Ishikawa (cell line): ENCODE data around the gene CHURC1.

Source experiments
- CEBPB ChIP-seq: IDR thresholded peaks from 2 replicates; pipeline ENCODE4 v1.6.1; 2012
- CREB1 ChIP-seq: IDR thresholded peaks from 2 replicates; pipeline ENCODE4 v1.6.1; 2012; ENCODE audit warnings: low read depth
- EGR1 ChIP-seq: IDR thresholded peaks from 2 replicates; pipeline ENCODE4 v1.6.1; 2012
- EP300 ChIP-seq: IDR thresholded peaks from 2 replicates; pipeline ENCODE4 v1.6.1; 2012; ENCODE audit warnings: borderline replicate concordance
- FOXM1 ChIP-seq: IDR thresholded peaks from 2 replicates; pipeline ENCODE4 v1.6.1; 2012; ENCODE audit warnings: low read depth, borderline replicate concordance
- MAX ChIP-seq: IDR thresholded peaks from 2 replicates; pipeline ENCODE4 v1.6.1; 2012
- NFIC ChIP-seq: IDR thresholded peaks from 2 replicates; pipeline ENCODE4 v1.6.1; 2012
- RAD21 ChIP-seq: IDR thresholded peaks from 2 replicates; pipeline ENCODE4 v1.6.1; 2012; ENCODE audit warnings: low read depth
- TAF1 ChIP-seq: IDR thresholded peaks from 2 replicates; pipeline ENCODE4 v1.6.1; 2012; ENCODE audit warnings: low read depth, mild to moderate bottlenecking
- TCF12 ChIP-seq: IDR thresholded peaks from 2 replicates; pipeline ENCODE4 v1.6.1; 2012; ENCODE audit warnings: low read depth
- TEAD4 ChIP-seq: IDR thresholded peaks from 2 replicates; pipeline ENCODE4 v1.6.1; 2012
- YY1 ChIP-seq: IDR thresholded peaks from 2 replicates; pipeline ENCODE4 v1.6.1; 2012; ENCODE audit warnings: low read depth
- ZBTB7A ChIP-seq: IDR thresholded peaks from 2 replicates; pipeline ENCODE4 v1.6.1; 2012; ENCODE audit warnings: low read depth
- TF ChIP-seq, protein P1 (sequence below): IDR thresholded peaks from 2 replicates; pipeline ENCODE4 v1.6.1; 2012
- TF ChIP-seq, protein P2 (sequence below): IDR thresholded peaks from 2 replicates; pipeline ENCODE4 v1.6.1; 2012; ENCODE audit warnings: low read depth, mild to moderate bottlenecking

Gene CHURC1

DNA sequence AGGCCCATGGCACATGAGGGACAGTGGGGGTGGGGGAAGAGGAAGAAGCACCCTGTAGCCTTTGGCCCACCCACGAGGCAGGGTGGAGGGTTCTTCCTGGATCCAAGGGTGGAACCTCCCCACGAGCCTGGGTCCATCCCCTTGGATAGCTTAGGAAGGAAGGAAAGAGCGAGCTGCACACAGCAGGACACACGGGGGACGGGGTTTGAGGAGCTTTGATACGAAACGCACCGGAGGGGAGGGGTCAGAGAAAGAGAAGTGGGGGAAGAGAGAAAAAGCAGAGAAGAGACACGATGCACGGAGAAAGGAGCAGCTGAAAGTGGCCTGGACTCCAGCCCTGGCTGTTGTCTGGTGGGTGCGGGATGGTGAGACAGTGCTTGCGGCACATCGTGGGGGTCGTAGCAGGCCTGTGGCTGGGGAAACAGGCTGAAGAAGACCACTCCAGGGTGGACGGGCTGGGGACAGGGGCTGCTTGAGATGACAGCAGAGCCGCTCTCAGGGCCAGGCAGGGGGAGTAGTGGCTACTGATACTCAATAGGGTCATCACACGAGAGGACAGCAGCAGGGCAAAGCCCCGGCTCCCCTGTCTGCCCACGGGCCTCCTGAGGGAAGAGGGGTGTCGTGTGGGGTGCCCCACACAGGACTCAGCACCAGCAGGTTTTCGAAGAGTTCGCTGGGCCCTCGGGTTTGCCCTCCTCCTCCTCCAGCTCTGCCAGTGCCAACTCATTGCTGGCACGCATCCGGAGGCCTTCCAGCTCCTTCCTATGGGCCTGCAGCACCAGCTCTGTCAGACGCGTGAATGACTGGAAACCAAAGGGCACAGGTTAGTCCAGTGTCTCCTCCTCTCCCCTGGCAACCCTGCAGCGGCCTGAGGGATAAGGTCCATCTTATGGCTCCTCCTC lies 33.7 kb downstream of the CHURC1 start:
- TF ChIP-seq YY1 (no peak), NFIC (no peak), ZBTB7A (no peak), EP300 (no peak)

GRCh38 chr14:64948612-64949210 lies 34.5 kb downstream of the CHURC1 start:
- TF ChIP-seq CREB1 (no peak), EGR1 (no peak), NFIC (no peak), FOXM1 (no peak), ZBTB7A (no peak), TAF1 (no peak)

DNA sequence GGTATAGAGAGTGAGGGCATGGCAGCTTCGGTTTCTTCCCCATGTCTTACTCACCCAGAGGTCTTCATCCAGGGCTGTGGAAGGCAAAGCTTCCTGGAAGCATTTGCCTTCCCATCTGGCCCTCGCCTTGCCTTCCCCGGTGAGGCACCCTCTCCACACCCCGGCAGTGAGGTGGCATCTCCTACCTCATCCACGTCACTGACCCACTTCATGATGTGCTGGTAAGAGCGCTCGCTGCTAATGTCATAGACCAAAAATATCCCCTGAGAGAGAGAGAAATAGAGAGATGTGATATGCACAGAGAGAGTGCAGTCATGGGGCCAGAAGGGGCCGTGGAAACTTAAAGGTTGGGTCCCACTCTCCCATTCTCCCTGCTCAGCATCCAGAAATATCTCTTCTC lies 36.6 kb downstream of the CHURC1 start:
- TF ChIP-seq FOXM1 (no peak), TEAD4 (no peak), RAD21 (no peak), ZBTB7A (no peak), YY1 (no peak), MAX (no peak), TCF12 (no peak), NFIC (no peak)

- TF ChIP-seq, protein P1, sequence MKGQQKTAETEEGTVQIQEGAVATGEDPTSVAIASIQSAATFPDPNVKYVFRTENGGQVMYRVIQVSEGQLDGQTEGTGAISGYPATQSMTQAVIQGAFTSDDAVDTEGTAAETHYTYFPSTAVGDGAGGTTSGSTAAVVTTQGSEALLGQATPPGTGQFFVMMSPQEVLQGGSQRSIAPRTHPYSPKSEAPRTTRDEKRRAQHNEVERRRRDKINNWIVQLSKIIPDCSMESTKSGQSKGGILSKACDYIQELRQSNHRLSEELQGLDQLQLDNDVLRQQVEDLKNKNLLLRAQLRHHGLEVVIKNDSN: no peak
- TF ChIP-seq CREB1 (no peak), TAF1 (no peak), TCF12 (no peak), NFIC (no peak), FOXM1 (no peak), YY1 (no peak)
- TF ChIP-seq, protein P2, sequence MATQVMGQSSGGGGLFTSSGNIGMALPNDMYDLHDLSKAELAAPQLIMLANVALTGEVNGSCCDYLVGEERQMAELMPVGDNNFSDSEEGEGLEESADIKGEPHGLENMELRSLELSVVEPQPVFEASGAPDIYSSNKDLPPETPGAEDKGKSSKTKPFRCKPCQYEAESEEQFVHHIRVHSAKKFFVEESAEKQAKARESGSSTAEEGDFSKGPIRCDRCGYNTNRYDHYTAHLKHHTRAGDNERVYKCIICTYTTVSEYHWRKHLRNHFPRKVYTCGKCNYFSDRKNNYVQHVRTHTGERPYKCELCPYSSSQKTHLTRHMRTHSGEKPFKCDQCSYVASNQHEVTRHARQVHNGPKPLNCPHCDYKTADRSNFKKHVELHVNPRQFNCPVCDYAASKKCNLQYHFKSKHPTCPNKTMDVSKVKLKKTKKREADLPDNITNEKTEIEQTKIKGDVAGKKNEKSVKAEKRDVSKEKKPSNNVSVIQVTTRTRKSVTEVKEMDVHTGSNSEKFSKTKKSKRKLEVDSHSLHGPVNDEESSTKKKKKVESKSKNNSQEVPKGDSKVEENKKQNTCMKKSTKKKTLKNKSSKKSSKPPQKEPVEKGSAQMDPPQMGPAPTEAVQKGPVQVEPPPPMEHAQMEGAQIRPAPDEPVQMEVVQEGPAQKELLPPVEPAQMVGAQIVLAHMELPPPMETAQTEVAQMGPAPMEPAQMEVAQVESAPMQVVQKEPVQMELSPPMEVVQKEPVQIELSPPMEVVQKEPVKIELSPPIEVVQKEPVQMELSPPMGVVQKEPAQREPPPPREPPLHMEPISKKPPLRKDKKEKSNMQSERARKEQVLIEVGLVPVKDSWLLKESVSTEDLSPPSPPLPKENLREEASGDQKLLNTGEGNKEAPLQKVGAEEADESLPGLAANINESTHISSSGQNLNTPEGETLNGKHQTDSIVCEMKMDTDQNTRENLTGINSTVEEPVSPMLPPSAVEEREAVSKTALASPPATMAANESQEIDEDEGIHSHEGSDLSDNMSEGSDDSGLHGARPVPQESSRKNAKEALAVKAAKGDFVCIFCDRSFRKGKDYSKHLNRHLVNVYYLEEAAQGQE: no peak
These were observed 37.0 kb downstream of the CHURC1 start for GRCh38 chr14:64951291-64951690.

DNA sequence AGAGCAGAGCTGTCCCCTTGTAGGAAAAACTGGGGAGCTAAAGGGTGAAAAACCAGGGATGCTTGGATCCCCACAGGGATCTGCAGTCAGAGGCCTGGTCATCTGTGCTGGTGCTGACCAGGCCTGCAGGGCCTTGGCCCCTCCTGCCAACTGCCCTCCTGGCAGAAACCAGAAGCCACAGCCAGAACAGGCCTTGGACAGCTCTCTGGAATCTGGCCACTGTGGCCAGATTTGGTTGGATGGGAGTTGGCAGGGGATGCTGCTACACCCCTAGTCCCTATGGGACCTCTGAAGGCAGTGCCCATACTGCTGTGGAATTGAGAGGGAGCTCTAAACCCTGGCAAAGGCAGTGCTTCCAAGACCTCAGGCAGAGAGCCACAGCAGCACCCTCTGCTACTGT lies 37.5 kb downstream of the CHURC1 start:
- TF ChIP-seq EP300 (no peak), TEAD4 (no peak), FOXM1 (no peak), CEBPB (no peak), TCF12 (no peak), EGR1 (no peak), YY1 (no peak), RAD21 (no peak), MAX (no peak), TAF1 (no peak), NFIC (no peak)
- TF ChIP-seq, protein P2: no peak
- TF ChIP-seq, protein P1: no peak

DNA sequence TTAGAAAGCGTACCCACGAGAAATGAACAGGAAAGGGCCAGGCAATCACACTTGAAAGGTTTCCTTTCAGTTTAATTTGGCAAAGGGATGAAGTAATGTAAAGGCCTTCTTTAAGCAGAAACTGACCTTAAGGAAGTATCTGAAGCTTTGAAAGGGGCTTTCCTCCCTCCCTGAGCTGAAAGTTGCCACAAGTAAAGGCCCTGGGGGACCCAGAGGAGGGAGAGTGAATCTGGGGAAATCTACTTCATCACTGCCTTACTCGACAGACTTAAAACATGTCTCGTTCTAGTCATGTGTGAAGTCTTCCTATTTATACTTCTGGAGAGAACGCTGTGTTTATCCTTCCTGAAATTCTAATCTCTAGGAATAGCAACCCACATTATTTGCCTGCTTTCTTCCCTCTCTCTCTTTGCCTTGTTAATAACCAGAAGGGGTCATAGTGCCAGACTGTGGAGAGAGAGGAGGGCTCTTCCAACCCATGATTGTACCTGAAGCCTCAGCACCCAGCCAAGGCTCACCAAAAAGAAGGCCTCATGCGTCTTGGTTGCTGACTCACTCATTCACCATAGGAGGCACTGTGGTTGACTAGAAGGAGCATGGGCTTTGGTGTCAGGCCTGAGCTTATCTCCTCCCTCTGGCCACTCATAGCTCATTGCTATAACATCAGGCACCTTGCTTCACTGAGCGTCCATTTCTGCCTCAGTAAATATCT lies 38.5 kb downstream of the CHURC1 start:
- no peak for TF ChIP-seq CEBPB
- TF ChIP-seq TCF12: no peak
- TF ChIP-seq EP300: no peak
- no peak for TF ChIP-seq FOXM1
- no peak for TF ChIP-seq CREB1
- no peak for TF ChIP-seq TEAD4
- no peak for TF ChIP-seq NFIC
- TF ChIP-seq RAD21: no peak
- TF ChIP-seq, protein P2: no peak
- TF ChIP-seq, protein P1: no peak
